HG03432 (cell line): Measurements from ENCODE around the gene FBN3.

Source experiments
- ATAC-seq: cut with Tn5 transposase; IDR thresholded peaks from one replicate; pipeline ENCODE4 v1.9.1; 2021; ENCODE audit warnings: mild to moderate bottlenecking, moderate library complexity; ENCODE audit not compliant: unreplicated experiment

FBN3 gene

GRCh38 chr19:8094336-8094735, 55.1 kb downstream of the FBN3 start:
- ATAC-seq = no peak

DNA sequence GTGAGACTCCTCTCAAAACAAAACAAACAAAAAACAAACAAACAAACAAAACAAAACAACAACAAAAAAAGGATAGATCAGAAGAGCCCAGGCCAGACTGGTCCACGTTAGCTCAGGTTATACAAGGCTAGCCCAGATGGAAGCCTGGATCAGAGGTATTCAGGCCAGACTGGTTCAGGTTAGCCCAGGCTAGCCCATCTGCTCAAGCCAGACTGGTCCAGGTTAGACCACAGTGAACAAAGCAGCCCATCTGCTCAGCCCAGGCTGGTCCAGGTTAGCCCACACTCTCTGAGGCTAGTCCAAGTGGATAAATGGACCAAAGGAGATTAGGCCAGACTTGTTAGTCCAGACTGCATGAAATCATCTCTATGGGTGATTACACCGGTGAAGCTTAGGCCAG, 55.7 kb downstream of the FBN3 start:
- no peak for ATAC-seq

GRCh38 chr19:8090950-8091349, 58.4 kb downstream of the FBN3 start:
- ATAC-seq = no peak

DNA sequence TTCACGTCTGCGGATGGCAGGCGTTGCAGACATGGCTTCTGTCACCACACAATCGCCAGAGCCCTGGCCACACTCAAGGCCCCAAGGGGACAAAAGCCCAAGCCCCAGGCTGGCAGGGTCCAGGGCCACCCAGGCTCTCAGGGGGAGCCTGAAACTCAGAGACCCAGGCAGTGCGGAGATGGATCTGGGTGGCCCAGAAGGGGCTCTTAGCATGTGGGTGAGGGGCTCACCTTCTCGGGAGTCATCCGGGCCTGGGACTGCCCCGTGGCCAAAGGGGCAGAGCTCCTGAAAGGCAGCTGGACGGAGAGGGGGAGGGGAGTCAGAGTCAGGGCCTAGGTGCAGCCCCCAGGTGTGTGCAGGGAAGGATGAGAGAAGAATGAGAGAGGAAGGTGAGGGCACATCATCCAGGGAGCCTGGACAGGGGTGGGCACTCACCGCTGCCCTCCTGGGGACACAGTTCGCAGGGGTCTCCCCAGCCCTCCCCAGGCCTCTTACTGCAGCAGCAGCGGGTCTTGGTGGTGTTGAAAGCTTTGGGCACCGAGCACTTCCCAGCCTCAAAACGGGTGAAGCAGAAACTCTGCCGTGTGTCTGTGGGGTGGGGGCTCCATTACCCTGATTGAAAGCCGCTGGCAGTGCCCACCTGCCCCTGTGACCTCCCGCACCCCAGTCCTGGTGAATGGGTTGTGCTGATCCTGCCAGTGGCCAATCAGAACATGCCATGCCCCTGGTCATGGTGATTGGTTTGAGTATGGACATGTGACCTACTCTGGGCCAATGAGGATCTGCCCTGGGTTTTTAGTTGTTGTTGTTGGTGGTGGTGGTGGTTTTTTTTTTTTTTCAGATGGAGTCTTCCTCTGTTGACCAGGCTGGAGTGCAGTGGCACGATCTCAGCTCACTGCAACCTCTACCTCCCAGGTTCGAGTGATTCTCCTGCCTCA, 59.5 kb downstream of the FBN3 start:
- ATAC-seq = no peak

GRCh38 chr19:8088752-8089663, 60.4 kb downstream of the FBN3 start:
- ATAC-seq = no peak

GRCh38 chr19:8087876-8088275, 61.5 kb downstream of the FBN3 start:
- no peak for ATAC-seq

GRCh38 chr19:8086849-8087248, 62.5 kb downstream of the FBN3 start:
- ATAC-seq = no peak

- ATAC-seq = no peak
Measured at GRCh38 chr19:8085598-8086408, 63.6 kb downstream of the FBN3 start.

- ATAC-seq = no peak
Measured at GRCh38 chr19:8084152-8084551, 65.2 kb downstream of the FBN3 start.

- ATAC-seq = no peak
Measured at GRCh38 chr19:8083141-8083540, 66.3 kb downstream of the FBN3 start.

DNA sequence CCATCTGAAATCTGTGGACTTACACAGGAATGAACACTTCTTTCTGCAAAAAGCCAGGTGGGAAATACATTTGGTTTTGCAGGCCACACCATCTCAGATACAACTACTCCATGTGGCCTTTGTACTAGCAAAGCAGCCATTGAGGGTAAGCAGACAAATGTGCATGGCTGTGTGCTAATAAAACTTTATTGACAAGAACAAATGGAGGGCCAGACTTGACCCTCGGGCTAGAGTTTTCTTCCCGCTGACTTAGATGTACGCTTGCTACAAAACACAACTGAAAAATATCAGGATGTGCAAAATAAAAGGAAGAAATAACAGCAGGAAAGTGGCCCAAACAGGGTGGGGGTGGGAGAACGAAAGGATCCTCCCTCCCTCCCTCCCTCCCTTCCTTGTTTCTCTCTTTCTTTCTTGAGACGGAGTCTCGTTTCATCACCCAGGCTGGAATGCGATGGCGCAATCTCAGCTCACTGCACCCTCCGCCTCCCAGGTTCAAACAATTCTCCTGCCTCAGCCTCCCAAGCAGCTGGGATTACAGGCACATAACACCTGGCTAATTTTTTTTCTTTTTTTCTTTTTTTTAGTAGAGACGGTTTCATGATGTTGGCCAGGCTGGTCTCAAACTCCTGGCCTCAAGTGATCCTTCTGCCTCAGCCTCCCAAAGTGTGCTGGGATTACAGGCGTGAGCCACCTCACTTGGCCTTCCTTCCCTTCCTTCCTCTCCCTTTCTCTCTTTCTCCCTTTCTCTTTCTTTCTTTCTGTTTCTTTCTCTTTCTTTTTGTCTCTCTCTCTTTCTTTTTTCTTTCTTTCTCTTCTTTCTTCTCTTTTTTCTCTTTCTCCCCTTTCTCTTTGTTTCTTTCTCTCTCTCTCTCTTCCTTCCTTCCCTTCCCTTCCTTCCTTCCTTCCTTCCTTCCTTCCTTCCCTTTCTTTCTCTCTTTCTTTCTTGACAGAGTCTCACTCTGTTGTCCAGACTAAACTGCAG, 67.5 kb downstream of the FBN3 start:
- ATAC-seq = no peak

DNA sequence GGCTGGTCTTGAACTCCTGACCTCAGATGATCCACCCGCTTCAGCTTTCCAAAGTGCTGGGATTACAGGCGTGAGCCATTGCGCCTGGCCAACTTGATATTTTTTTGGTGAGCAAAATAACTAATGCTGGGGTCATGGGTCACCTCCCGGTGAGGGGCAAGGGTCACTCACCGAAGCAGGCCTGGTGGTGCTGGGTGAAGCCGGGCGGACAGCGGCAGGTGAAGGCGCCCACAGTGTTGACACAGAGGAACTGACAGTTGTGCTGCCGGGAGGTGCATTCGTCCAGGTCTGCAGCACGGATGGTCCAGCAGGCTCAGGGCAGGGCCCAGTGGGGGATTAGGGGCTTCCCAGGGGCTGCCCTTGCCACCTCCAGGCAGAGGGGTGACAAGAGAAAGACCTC, 68.6 kb downstream of the FBN3 start:
- ATAC-seq = no peak

DNA sequence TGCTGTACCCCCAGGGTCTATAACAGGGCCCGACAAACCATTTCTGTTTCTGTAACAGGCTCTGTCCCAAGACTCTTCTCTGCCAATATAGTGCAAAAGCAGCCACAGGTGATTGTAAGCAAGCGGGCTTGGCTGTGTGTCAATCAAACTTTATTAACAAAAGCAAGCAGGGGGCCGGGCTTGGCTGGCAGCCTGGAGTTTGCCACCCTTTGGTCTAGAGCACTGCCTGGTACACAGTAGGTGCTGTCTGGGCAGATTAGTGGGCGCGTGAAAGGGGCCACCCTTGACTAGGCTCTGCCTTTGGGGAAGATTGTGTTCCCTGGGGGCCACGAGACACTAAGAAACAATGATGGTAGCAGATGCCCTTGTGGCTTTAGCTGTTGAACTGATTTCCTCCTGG, 69.4 kb downstream of the FBN3 start:
- no peak for ATAC-seq

DNA sequence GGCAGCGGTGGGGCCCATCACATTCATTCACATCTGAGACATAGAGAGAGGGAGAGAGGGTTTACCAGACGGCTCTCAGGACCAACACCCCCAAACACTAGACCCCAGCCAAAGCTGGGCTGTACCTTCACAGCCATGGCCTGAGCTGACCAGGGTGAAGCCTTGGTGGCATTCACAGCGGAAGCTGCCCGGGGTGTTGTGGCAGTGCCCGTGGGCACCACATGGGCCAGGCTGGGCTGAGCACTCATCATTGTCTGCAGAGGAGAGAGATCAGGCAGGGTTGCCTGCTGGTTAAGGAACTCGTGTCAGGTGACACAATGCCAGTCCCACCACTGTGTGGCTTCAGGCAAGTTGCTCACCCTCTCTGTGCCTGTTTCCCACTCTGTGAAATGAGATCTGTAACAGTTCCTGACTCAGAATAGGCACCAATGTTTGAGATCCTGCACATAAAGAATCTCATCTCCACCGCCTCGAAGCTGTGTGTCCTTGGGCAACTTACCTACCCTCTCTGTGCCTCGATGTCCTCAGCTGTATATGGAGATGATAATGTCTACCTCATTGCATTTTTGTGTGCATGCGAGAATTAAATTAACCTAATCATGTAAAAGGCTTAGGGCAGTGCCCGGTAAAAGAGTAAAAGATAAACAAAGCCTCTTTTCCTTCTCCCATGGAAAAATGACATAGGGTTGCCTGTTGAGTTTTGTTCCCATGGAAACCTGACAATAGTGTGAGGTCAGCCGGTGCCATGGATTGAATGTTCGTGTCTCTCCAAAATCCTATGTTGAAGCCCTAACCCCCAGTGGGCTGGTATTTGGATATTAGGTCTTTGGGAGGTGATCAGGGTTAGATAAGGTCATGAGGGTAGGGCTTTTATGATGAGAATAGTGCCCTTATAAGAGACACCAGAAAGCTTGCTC, 74.0 kb downstream of the FBN3 start:
- ATAC-seq = no peak

- ATAC-seq = no peak
Measured at GRCh38 chr19:8074501-8074900, 74.9 kb downstream of the FBN3 start.

DNA sequence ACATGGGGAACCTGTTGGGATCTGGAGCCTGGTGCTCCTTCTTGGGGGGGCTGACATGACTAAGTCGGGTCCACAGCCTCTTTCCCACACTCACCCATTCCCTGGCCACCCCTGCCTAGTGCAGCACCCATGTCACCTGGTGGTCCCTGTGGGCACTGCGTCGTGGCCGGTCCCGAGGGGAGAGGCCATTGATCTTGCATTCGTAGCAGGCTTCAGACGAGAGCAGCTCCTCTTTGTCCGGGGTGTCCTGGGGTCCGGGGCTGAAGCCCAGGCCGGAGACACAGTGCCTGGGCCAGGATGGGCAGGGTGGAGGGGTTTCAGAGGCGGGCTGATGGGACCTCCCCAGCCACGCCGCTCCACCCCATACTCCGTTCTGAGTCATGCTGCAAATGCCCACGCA, 77.5 kb downstream of the FBN3 start:
- ATAC-seq = no peak

GRCh38 chr19:8069096-8069973, 80.1 kb downstream of the FBN3 start:
- no peak for ATAC-seq

GRCh38 chr19:8065875-8066261, 83.5 kb downstream of the FBN3 start:
- no peak for ATAC-seq
